Measurements from ENCODE around the gene ZNF526. TPM values are rescaled to one million over a fixed set of nuclear protein-coding genes. Genes with fewer than 3 reads are reported as not detected.
A peak's percentile ranks its signal among the peaks of the same experiment; 100 is the strongest.

Gene ZNF526
- polyA plus RNA-seq, 1 experiment: 4.6 TPM

DNA sequence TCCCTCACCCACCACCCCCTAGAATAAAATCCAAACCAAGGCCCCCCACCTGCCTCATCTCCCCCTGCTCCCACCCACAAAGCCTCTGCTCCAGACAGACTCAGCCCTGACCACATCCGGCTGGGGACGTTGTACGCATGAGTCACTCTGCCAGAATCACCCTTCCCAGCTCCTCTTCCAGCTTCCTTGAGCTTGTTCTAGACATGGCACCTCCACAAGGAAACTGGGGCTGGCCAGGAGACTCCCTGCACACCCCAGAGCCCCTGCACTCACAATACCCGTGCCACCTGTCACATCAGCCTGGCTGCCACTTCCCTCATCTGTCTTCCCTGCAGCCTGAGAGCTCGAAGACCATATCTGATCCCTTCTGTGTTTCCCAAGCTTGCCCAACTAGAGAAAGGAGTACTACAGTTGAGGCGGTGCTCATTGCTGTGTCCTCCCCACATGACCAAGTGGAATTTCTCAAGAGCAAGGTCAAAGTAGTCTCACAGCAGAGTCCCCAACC lies 12.3 kb upstream of the ZNF526 start:
- DNase-seq (ENCODE audit: low read depth, low spot score): peak; percentile 49
- TF ChIP-seq, protein P1, sequence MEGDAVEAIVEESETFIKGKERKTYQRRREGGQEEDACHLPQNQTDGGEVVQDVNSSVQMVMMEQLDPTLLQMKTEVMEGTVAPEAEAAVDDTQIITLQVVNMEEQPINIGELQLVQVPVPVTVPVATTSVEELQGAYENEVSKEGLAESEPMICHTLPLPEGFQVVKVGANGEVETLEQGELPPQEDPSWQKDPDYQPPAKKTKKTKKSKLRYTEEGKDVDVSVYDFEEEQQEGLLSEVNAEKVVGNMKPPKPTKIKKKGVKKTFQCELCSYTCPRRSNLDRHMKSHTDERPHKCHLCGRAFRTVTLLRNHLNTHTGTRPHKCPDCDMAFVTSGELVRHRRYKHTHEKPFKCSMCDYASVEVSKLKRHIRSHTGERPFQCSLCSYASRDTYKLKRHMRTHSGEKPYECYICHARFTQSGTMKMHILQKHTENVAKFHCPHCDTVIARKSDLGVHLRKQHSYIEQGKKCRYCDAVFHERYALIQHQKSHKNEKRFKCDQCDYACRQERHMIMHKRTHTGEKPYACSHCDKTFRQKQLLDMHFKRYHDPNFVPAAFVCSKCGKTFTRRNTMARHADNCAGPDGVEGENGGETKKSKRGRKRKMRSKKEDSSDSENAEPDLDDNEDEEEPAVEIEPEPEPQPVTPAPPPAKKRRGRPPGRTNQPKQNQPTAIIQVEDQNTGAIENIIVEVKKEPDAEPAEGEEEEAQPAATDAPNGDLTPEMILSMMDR (IDR thresholded peaks at IDR 0.05; ENCODE audit: low read depth, low read length): no peak
- no peaks in the 10 kb centered on the region for H3K9me3 ChIP-seq (ENCODE audit: control insufficient read depth, insufficient read depth, low read length)
- H3K27me3 ChIP-seq (ENCODE audit: control insufficient read depth, insufficient read depth, low read length): no peaks in the 10 kb centered on the region
- peak overlapping the region; percentile 77 for H3K27ac ChIP-seq (ENCODE audit: low read depth, low read length)
- no peak overlapping the region for H3K4me3 ChIP-seq (ENCODE audit: low read depth, low read length)
- ChIA-PET POLR2A (interaction anchor here (0.7 to 1.6 kb wide), 2 partner anchors 9 to 63 kb away, joined by 7 to 13 read pairs; no protein-coding TSS in a partner anchor), CTCF (interaction anchor here (1.0 kb wide), 1 partner anchor 99 kb away, joined by 3 read pairs; no protein-coding TSS in a partner anchor)

DNA sequence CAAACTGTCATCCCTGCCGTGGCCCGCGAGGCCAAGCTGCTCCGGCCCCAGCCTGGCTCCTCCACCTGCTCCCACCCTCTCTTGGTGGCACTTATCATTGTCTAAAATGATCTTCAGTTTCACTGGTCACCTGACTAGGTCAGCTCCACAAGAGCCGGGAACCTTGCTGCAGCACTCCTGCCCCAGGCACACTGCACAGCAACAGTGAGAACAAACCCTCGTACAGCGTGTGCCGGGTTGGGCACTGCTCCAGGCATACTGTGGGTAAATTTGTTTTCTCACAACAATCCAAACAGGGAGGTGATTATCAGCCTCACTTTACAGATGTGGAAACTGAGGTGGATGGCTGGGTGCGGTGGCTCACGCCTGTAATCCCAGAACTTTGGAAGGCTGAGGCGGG lies 11.5 kb upstream of the ZNF526 start:
- Histone ChIP-seq H3K4me3 (ENCODE audit: low read depth, low read length) (no peak overlapping the region), H3K27me3 (ENCODE audit: control insufficient read depth, insufficient read depth, low read length) (no peaks in the 10 kb centered on the region), H3K9me3 (ENCODE audit: control insufficient read depth, insufficient read depth, low read length) (no peaks in the 10 kb centered on the region), H3K27ac (ENCODE audit: low read depth, low read length) (no peak overlapping the region)
- DNase-seq (ENCODE audit: low read depth, low spot score): no peak
- TF ChIP-seq, protein P1 (IDR thresholded peaks at IDR 0.05; ENCODE audit: low read depth, low read length): no peak
- ChIA-PET CTCF (interaction anchor here (0.9 kb wide), 1 partner anchor 71 kb away, joined by 6 read pairs; no protein-coding TSS in a partner anchor), POLR2A (interaction anchor here (1.6 kb wide), 1 partner anchor 8 kb away, joined by 7 read pairs; no protein-coding TSS in a partner anchor)

DNA sequence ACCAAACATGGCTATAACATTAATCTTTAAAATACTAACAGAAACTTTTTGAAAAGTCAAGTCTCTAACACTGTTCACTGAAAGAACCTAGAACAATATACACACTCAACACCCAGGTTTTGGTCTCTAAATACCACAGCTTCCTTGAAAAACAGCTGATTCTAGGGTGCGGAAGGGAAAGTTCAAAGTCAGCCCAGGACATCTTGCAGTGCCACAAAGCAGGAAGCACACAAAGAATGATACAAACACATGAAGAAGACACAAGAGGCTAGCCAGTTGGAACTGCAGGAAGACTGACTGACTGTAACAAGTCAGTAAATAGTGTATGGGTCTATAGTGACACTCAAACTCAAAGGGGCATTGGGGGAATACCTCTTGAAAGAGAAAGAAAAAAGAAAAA lies 7.2 kb upstream of the ZNF526 start:
- DNase-seq (ENCODE audit: low read depth, low spot score): no peak
- TF ChIP-seq, protein P1 (IDR thresholded peaks at IDR 0.05; ENCODE audit: low read depth, low read length): no peak
- Histone ChIP-seq H3K4me3 (ENCODE audit: low read depth, low read length) (no peak overlapping the region), H3K27ac (ENCODE audit: low read depth, low read length) (no peak overlapping the region), H3K9me3 (ENCODE audit: control insufficient read depth, insufficient read depth, low read length) (no peaks in the 10 kb centered on the region; the same call in 1 of the 2 replicates), H3K27me3 (ENCODE audit: control insufficient read depth, insufficient read depth, low read length) (no peaks in the 10 kb centered on the region)
- POLR2A ChIA-PET: no interaction called here
- CTCF ChIA-PET: interaction anchor here (0.6 kb wide), 1 partner anchor 101 kb away, joined by 7 read pairs; no protein-coding TSS in a partner anchor

DNA sequence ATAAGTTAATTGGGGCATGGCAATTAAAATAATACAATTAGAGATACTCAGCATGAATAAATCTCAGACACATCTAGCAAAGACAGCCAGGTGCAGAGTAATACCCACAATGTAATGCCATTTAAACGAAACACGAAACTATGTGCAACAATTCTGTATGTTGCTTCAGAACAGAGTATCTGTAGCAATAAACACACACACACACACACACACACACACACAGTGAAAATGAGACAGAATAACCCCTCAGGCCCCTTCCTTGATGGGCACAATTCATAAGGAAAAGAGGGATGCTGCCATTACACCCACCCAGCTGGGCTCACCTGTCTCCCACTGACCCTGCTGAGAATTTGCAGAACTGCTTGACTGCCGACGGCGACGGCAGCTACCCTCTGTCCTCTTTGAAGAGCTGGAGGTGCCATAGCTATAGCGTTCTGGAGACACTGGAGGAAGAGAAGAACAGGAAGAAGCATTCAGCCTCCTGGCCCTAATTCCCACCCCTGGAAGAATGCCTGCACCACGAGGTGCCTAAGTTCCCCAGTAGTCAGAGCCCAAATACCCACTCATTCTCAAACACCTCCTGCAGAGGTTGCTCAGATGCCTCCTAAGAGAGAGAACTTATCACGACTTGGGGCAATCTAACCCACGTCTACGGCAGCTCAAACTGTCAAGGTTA lies 5.2 kb upstream of the ZNF526 start:
- TF ChIP-seq, protein P1 (IDR thresholded peaks at IDR 0.05; ENCODE audit: low read depth, low read length): no peak
- no peak overlapping the region for H3K4me3 ChIP-seq (ENCODE audit: low read depth, low read length)
- no peak overlapping the region for H3K27ac ChIP-seq (ENCODE audit: low read depth, low read length)

More for the DNA sequence above, 5.2 kb upstream of the ZNF526 start:
- DNase-seq (ENCODE audit: low read depth, low spot score): no peak
- CTCF ChIA-PET: interaction anchor here (1.2 kb wide), 1 partner anchor 225 kb away, joined by 3 read pairs; no protein-coding TSS in a partner anchor
- Histone ChIP-seq H3K27me3 (ENCODE audit: control insufficient read depth, insufficient read depth, low read length) (no peaks in the 10 kb centered on the region), H3K9me3 (ENCODE audit: control insufficient read depth, insufficient read depth, low read length) (no peaks in the 10 kb centered on the region; the same call in 1 of the 2 replicates)
- POLR2A ChIA-PET: no interaction called here
